ENCODE results near the gene SHROOM3.

DNA sequence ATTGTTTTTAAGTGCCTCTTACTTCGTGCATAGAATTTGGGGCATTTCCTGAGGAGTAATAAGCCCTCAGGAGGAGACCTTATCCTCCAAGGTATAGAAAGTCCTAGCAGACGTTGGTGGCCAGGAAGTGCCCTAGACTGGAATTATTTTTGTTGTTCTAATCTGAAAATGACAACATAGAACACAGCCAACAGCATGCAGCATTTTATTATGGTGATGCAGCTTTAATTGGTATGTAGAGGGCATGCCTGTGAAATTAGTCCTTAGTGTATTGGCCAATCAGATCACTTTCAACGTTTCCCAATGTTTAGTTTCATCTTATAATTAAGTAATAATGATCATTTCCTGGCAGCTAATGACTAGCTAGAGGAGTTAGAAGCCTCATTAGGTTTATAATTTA lies 199.2 kb downstream of the SHROOM3 start:
- TF ChIP-seq POLR2A (IDR thresholded peaks at IDR 0.05; ENCODE audit: low read length) (no peak), GATA1 (IDR thresholded peaks at IDR 0.05; ENCODE audit: low read depth, low read length) (no peak)

Data from erythroblast (primary cell).